Activated CD4-positive, CD25-positive, alpha-beta regulatory T cell treated with anti-CD3 and anti-CD28 coated beads, Interleukin-2, amount 50 U/mL, for 16 hours (primary cell): ENCODE measurements around the gene C12orf43.

Experiments used
- DNase-seq: peaks from one replicate; pipeline ENCODE4 v3.0.0-alpha.2; 2020; ENCODE audit warnings: low read depth, low spot score

Gene C12orf43

DNA sequence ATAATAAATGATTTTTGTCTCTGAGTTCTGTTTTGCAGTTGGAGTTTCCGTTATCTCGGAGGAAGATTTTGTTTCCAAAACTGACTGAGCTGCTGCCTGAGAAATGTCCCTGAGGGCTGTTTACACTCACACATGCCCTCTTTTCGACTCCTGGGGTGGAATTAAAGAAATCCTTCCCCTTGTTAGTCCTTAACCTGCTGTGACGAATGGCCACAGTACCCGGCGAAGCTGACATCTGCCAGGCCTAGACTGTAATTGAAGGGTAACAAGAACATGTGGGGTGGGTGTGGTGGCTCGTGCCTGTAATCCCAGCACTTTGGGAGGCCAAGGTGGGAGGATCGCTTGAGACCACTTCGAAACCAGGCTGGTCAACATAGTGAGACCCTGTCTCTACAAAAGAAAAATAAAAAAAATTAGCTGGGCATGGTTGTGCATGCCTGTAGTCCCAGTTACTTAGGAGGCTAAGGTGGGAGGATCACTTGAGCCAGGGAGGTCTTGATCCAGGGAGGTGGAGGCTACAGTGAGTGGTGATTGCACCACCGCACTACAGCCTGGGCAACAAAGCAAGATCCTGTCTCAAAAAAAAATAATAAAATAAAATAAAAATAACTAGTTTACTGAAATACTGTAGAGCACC is 14.4 kb upstream of the C12orf43 start:
- no peak for DNase-seq

DNA sequence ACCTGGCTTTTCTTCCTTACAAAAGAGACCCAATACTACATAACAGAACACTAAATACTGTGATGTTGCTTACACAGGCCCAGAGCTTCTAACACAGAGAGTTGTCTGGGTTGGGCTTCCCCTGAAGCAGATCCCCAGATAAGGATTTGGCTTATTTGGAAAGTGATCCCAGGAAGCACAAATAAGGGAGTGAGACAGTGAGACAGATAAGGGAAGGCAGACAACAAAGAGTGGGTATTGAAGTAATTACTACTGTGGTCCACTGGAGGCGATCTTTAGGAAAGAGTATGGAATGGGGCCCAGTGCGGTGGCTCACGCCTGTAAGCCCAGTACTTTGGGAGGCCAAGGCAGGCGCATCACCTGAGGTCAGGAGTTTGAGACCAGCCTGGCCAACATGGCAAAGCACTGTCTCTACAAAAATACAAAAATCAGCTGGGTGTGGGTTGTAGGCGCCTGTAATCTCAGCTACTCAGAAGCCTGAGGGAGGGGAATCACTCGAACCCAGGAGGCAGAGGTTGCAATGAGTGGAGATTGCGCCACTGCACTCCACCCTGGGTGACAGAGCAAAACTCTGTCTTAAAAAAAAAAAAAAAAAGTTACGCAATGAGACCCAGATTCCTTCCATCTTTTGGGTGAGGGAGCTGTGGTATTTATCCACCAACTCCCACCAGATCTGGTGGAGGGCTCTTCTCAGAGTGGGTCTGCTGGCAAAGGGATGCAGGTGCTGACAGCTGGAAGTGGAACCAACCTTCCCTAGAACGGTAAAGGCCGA is 10.2 kb upstream of the C12orf43 start:
- DNase-seq = no peak

DNA sequence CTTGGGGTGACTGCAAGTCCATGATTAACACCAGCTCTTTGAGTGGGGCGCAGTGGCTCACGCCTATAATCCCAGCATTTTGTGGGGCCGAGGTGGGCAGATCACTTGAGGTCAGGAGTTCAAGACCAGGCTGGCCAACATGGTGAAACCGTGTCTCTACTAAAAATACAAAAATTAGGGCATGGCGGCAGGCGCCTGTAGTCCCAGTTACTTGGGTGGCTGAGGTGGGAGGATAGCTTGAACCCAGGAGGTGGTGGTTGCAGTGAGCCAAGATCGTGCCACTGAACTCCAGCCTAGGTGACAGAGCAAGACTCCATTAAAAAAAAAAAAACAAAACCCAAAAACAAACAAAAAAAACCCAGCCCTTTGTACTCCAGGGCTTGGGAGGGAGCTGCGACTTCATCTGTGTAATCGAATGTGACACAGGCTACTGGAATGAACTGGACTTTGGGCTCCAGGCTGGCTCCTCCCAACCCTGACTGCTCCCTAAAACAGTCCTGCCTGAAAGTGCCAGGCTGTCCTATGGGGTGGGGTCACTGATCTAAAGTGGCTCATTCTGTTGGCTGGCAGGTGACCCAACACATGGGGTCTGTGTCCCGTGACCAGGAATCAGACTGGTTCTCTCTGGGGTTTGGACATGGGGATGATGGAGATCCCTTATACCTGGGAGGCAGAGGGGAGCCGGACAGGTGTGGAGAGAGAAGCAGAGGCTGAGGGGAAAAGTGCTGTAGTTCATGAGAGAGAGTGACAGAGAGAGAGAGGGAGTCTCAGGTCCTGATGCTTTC is 9.3 kb upstream of the C12orf43 start:
- no peak for DNase-seq

DNA sequence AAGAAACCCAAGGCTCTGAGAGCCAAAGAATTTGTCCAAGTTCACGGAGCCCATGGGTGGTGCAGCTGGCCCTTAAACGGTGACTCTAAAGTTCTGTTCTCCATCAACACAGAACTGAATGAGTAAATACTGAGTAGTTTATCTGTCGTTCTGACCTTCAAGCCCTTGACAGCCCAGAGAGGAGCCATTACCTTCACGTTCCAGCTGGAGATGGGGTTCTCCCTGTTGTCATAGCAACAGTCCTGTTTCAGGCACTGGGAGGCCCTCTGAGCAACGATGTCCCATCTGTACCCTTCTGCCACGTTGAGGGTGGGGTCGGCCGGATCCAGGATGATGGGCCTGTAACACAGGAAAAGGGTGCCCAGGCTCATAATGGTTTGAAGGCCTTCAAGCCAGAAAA is 7.5 kb upstream of the C12orf43 start:
- no peak for DNase-seq

DNA sequence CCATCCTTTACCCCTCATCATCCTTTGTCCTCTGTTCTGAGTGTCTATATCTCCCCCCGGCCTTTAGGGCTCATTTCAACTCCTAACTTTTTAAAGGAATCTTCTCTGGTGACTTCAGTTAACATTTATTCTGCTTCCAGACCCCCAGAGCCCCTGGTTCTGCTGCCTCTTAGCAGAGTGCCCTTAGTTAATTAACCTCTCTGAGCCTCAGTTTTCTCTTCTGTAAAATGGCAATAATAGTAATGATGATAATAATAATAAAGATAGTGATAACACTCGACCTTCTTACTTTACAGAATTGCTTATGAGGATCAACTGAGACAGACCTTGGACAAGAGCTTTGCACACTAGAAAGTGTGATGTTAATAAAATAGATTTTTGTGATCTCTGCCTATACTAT is 6.4 kb upstream of the C12orf43 start:
- DNase-seq = no peak

DNA sequence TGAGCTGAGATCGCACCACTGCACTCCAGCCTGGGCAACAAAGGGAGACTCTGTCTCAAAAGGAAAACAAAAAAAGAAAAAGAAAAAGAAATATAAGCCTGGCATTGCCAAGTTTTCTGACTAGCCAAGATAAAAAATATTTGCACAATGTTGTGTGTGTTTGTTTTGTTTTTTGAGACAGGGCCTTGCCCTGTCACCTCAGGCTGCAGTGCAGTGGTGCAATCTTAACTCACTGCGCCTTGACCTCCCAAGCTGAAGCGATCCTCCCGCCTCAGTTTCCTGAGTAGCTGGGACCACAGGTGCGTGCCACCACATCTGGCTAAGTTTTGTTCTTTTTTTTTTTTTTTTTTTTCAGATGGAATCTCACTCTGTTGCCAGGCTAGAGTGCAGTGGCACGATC is 5.5 kb upstream of the C12orf43 start:
- no peak for DNase-seq

DNA sequence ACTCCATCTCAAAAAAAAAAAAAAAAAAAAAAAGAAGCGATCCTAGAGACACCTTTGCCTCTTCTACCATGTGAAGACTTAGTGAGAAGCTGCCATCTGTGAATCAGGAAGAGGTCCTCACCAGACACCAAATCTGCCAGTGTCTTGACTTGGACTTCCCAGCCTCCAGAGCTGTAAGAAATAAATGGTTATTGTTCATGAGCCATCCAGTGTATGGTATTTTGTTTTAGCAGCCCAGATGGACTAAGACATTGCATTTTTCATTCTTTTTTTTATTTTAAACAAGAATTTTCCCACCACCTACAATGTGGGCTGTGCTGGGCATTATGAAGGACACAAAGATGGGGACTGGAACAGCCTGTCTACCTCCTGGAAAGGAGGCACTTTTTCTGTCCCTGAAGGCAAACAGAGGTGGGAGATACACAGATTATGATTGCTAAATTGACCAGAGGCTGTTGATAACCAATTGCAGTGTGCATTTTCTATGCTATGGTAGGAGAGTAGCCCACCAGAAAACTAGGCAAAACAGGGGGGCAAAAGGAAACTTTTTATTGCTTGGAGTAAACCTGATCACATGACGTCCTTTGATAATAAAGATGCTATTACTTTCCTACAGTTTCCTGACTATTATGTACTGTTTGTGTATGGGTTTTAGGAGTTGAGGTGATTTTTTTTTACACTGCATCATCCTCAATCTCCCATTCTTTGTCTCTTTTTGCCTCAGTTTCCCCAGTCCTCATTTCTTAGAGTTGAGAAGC is 2.8 kb upstream of the C12orf43 start:
- no peak for DNase-seq

DNA sequence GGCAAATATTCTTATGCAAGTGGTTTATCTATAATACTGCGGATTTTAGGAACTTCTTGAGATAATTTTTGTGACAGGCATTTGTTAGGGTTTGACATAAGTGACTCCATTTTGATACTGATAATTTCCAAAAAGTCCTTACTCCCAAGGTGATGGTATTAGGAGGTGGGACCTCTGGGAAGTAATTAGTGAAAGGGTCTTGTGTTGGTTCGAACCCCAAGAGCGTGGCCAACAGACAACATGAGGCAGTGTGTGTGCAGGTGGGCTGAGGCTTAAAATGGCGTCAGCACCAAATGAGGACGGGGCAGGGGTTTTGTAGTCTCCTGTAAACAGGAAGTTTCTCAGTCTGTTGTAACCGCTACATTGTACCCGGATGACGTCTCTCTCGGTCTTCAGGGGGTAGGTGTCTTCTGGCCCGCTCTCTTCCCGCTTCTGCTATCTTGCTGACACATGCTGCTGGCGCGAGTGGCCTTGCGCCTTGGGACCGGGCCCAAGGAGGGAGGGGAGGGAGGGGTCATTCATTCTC is 1.7 kb upstream of the C12orf43 start:
- DNase-seq = no peak

DNA sequence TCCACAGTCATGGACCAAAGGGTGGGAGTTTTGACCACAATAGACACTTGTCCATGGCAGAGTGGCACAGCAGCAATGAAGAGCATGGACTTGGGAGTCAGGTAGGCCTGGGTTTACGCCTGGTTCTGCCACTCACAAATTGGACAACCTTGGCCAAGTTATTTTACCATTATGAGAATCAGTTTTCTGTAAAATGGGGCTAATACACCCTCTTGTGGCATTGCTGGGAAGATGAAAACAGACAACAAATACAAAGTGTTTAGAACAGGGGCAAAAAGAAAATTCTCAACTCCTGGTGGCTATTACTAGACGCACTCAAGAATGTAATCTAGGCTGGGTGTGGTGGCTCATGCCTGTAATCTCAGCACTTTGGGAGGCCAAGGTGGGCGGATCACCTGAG is 2.6 kb downstream of the C12orf43 start:
- DNase-seq = no peak

DNA sequence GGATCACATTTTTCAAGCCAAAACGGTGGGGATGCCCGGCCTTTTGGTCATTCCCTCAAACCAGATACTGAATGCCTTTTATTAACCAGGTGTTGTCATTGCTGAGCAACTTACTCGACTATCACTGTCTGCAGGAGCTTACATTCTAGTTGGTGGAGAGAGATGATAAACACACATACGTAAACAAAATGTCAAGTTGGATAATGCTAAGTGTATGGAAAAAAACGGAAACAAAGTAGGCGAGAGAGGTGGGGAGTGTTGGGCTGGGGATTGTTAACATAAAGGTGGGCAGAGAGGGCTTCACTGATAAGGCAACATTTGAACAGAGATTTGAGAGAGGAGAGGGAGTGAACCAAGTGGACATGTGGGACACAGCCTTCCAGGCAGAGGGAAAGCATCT is 4.5 kb downstream of the C12orf43 start:
- no peak for DNase-seq

DNA sequence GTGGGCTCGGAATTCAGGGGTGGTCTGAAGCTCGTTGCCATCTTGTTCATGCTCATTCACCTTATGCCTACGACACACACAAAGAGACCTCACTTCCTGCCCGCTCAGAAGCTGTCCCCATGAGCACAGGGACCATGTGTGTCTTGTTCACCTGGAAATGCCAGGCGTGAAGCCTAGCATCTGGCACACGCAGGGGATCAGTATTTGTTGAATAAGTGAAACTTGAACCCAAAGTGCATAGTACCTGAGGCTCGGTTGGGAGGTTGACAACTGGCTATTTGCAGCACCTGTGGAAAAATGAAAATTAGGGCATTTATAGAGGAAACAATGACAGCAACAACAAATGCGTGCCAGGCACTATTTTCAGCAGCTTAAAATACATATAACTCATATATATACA is 5.4 kb downstream of the C12orf43 start:
- DNase-seq = no peak

DNA sequence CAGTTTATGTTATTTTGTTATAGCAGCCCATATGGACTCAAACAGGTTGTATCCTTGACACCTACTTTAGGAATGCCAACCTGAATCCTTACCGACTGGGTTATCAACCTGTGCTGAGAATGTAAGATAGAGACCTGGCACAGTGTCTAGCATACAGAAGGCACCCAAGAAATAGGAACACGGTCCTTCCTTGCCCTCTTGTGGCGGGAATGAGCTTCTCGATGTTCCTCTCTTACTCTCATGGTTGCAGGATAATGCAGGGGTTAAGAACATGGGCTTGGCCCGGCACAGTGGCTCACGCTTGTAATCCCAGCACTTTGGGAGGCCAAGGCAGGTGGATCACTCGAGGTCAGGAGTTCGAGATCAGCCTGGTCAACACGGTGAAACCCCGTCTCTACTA is 6.5 kb downstream of the C12orf43 start:
- DNase-seq = no peak

DNA sequence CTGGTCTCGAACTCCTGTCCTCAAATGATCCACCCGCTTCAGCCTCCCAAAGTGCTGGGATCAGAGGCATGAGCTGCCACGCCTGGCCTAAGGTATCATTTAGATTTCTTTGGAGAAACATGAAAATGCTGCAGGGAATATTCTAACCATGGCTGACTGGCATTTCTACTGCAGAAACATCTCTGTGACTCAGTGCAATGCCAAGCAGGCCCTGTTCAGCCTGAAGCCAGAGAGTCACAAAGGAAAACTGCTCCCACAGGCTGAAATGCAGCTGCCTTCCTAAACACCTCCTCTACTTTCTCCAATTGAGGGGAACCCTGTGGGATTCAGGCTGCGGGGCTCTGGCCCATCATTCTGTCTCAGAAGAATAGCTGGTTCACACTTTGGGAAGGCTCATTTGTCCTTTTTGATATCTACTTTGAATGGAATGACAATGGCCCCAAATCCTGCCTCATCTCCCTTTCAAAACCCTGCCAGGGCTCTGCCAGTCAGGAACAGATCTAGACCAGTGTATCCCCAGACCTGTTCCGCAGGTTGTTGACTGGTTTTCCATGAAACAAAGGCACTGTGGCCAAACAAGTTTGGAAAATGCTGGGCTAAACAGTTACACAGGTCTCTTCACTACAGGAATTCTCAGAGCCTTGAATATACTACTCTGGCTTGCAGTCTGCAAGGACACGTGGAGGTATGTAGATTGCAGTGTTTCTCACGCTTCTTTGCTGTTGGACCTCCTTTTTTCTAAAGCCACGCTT is 7.8 kb downstream of the C12orf43 start:
- no peak for DNase-seq

DNA sequence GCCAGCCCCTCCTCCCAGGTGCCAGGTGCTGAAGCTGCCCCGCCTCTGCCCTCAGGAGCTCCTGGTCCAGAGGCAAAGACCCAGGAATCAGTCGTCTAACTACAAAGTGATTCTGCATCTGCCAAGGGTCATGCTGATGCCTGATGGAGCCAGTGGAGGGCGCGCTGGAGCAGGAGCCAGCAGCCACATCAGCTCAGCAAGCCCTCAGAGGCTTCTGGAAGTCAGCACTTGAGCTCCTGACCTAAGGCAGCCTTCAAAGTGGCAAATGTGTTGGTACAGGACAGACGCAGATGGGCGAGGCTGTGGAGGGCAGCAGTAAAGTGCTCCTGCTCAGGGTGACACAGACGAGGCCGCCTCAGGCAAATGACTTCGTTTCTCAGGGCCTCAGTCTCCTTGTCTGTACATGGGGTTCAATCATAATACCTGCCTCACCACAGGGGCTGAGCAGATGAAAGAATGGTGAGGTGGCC is 10.9 kb downstream of the C12orf43 start:
- DNase-seq = no peak

DNA sequence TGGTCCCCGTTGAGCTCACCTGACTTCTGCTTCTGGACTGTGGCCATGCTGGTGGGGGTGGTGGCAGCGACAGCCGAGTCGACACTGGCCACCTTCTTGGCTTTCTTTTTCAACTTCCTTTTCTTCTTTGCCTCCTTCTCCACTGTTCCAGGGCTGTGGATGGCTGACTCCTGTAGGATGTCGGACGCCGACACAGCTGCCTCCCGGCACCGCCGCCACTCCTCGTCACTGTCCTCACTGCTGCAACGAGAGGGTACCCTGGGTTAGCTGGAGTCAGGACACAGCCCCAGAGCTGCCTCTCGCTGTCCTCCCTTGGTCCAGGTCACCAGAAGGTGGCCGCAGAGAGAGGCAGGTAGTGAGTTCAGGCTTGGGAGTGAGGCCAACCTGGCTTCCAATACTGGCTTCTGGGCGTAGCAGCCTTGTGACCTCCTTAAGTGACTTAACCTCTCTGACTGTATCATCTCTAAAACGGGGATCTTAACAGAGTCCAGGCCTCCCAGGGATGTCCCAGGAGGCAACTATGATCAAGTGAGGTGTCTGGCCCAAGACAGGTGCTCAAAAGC is 12.0 kb downstream of the C12orf43 start:
- no peak for DNase-seq

DNA sequence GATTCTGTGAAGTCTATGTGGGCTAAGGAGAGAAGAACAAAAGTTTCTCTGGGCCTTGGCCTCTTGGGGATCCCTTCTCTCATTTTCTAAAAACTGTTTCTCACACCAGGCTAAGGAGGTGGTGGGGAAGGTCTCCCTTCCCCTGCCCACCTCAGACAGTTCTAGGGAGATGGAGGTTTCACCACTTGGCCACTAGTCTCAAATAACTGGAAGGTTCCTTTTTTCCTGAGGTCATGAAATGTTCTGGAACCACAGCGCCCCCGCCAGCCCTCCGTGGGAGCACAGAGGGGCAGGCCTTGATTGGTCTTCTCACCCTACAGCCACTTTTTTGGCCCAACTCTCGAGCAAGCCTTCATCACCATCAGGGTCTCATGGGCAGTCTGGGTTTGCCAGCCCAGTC is 12.6 kb downstream of the C12orf43 start:
- DNase-seq = no peak

DNA sequence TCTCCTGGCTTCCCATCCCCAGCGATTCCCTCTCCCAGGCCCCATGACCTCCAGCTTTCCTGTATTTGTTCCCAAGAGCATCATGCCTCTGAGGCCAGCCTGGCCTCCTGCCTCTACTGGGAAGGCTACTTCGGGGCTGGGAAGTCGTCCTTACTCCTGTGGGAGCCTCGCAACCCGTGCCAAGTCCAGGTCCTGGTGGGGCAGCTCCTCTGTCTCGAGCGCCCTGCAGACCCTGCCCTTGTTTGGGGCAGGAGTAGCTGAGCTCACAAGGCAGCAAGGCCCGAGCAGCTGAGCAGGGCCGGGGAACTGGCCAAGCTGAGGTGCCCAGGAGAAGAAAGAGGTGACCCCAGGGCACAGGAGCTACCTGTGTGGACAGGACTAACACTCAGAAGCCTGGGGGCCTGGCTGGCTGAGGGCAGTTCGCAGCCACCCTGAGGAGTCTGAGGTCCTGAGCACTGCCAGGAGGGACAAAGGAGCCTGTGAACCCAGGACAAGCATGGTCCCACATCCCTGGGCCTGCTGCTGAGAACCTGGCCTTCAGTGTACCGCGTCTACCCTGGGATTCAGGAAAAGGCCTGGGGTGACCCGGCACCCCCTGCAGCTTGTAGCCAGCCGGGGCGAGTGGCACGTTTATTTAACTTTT is 14.3 kb downstream of the C12orf43 start:
- no peak for DNase-seq

DNA sequence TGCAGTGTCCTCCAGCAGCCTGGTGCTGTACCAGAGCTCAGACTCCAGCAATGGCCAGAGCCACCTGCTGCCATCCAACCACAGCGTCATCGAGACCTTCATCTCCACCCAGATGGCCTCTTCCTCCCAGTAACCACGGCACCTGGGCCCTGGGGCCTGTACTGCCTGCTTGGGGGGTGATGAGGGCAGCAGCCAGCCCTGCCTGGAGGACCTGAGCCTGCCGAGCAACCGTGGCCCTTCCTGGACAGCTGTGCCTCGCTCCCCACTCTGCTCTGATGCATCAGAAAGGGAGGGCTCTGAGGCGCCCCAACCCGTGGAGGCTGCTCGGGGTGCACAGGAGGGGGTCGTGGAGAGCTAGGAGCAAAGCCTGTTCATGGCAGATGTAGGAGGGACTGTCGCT is 15.2 kb downstream of the C12orf43 start:
- no peak for DNase-seq

DNA sequence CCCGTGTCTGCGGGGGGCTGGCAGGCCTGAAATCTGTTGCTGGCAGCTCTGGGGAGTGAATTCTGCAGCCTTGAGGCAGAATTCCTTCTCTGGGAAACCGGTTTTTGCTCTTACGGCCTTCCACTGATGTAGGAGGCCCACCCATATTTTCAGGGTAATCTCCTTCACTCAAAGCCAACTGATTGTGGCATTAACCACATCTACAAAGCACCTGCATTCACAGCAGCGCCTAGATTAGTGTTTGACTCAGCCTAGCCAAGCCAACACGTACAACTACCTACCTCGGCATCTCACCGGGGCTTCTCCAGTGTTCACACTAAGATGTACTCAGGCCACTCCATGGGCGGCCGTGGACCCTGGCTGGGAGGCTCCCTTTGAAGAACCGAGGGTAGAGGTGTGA is 15.8 kb downstream of the C12orf43 start:
- no peak for DNase-seq
